HG02981 (cell line): Measurements from ENCODE around the gene KCNH1.

Experiments
- ATAC-seq: cut with Tn5 transposase; IDR thresholded peaks from one replicate; pipeline ENCODE4 v1.9.1; 2021; ENCODE audit warnings: mild to moderate bottlenecking, moderate library complexity; ENCODE audit not compliant: unreplicated experiment

The KCNH1 gene

DNA sequence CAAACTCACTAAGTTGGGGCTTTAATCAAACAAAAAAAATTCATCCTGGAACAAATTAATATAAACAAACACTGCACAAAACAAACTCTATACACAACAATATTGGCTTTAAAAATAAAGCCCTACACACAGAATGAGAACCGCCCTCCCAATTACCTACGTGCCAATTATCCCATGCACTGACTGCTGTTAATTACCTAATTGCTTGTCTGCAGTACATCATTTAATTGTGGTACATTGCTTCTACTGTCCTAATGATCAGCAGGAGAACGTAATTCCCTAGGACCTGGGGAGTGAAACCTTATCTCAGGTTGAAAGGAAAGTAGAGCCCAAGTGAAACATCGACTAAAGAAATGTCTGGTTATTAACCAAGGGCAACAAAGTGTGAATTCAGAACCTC is 364.5 kb downstream of the KCNH1 start:
- ATAC-seq = no peak

- no peak for ATAC-seq
These were observed 369.4 kb downstream of the KCNH1 start for GRCh38 chr1:210764536-210764935.

DNA sequence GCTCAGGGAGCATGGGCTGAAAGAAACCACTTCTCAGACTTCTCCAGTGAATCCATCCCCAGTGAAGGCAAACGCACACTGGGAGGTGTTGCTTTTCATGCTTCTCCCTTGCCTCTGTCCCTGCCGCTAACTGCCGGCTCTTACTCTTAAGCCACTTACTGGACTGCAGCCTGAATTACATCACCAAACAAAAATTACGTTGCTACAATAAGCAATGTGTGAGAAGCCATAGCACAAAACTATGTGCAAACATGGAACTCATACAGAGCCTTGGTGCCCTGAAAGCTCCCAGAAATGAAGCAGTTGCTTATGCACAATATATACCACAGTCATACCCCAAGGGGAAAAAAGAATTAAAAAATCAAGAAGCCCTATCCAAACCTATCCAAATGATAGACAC is 375.2 kb downstream of the KCNH1 start:
- ATAC-seq = no peak

- ATAC-seq = no peak
These were observed 375.7 kb downstream of the KCNH1 start for GRCh38 chr1:210758261-210758660.

DNA sequence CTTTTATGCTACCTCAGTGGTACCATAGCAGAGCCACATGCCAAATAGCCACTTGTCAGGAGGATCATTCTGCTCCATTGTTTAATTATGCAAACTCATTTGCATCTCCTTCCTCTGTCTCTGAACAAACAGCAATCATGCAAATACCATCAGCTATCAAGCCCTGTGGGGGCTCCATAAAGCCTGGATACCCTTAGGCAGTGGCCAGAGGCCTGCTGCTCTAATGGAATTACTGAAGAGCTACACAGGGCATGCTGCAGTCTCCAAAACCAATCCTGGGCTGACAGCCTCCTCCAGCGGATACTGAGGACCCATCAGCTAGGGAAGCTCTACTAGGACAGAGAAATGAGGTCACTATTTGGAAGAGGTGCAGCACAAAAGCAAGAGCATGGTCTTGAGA is 376.3 kb downstream of the KCNH1 start:
- ATAC-seq = no peak

DNA sequence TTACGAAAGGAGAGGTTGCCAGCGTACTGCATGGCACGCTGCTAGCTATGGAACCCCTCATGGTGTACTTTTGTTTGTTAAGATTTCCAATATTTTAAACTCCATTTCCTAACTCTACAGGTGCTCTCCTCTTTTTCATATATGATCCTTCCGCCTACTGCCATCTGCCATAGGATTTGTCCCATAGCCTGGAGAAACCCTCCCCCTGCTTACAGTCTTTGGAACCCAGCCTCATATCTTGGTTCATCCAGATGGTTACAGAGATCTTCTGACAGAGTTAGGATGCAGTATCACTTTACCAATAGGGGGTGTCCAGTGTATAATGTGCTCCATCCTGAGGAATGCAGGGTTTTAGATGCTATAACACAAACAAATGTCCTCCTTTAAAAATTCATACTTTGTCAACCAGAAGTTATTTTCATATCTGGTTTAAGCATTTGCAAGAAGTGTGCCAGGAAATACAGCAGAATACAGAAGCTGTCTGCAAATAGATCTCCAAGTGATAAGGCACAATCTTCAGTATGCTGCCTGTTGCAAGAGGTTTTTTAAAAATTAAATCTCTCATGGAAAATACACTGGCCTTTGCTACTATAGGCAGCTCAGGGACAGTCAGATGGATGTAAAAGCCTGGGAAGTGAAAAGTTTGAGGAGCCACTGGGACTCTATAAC is 377.8 kb downstream of the KCNH1 start:
- ATAC-seq = no peak

DNA sequence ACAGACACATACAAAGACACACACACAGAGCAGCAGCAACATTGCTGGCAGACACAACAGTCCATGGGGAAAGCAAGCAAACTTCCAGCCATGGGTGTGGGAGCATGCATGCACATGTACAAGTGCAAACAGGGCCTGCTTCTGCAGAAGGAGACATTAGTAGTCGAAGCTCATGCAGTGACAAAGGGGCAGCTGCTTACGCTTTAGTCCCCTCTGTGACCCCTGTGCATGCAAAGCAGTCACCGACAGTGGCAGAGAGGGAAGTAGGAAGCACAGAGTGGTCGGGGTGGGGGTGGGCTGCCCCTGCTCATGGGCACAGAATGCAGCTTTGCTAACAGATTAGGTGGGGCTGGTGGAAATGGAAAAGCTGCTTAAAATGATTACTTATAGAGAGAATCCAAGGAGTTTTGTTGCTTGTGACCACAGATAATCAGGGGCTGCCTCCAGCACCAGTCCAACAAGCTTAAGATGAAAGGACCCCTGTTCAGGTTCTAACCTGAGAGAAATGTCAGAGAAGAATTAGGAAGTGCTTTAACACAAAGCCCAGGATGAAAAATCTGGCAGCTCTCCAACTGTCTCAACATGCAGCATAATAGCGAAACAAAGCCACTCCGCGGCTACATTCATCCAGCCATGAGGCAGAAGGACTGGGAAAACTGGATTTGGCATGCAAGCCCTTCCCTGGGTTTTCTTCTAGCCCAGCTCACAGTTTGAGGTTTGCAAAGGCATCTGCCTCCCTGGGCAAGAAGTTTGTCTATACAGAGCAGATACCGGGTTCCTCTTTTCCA is 378.9 kb downstream of the KCNH1 start:
- no peak for ATAC-seq

DNA sequence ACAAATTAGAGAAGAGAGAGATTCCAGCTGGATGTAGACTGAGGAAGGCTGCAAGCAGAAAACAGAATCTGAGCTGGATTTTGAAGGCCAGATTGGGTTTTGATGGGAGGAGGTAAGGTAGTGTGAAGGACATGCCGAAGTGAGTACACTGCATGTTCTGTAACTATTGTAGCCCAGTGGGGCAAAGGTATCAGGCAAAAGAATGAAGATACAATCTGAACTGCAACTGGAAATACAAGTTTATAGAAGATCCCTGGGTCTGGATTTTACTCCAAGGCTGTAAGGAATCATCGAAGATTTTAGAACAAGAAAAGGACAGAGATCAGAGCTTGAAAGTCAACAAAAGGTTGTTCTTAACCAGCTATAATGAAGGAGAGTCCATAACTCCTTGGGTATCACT is 382.0 kb downstream of the KCNH1 start:
- no peak for ATAC-seq

GRCh38 chr1:210750468-210750867 is 383.5 kb downstream of the KCNH1 start:
- no peak for ATAC-seq

DNA sequence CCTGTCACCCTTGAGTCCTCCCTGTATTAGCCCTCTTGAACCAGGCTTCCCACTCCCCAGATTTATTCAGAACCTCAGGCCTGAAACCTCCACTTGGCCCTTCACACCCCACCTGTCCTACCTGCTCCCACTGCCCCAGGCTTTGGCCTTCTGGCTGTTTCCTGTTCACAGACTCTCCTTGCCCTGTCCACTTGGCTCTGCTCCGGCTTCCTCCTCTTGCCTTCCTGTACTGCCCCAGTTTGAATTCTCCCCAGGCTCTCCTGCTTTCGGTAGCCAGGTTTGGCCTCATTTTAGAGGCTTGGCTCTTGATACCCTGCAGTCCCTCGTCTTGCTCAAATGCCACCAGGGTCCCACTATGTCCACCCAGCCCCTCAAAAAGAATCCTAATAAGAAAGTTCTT is 385.2 kb downstream of the KCNH1 start:
- ATAC-seq = no peak

GRCh38 chr1:210747890-210748289 is 386.1 kb downstream of the KCNH1 start:
- no peak for ATAC-seq

- no peak for ATAC-seq
These were observed 386.8 kb downstream of the KCNH1 start for GRCh38 chr1:210747112-210747511.

GRCh38 chr1:210746024-210746731 is 387.8 kb downstream of the KCNH1 start:
- no peak for ATAC-seq

DNA sequence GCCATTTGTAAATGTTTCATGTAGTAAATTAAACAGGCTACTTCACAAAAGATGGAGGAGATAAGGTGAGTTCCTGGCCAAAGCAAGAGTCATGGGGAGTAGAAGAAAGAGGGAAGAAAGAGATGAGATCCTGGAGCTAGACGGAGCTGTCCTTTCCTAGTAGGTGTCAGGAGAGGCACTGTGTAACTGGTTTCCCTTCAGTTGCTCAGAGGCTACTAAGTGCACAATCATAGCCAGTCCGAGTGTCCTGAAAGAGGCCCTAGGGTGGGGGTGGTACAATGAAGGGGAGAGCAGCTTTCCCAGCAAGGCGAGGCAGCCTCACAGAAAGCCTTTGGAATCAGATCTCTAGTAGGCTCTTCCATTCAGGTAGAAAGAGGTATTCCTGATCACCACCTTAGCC is 390.9 kb downstream of the KCNH1 start:
- ATAC-seq = no peak

DNA sequence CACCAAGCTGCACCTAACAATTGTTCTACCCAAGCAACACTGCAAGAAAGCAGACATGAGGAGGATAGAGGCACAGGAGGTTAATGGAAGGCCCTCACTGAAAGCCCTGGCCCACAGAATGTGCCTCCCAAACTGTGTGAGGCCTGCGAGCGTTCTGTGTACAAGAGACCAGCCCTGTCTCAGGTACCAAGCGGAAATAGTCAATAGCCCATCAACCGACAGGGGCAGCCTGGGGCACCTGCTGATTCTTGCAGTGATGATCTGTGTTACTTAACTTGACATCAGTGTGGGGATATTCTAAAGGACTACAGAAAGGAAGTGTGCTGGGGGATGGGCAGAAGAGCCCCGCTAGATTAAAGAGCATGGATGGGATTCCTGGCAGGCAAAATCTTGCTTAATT is 392.4 kb downstream of the KCNH1 start:
- no peak for ATAC-seq

- no peak for ATAC-seq
These were observed 394.3 kb downstream of the KCNH1 start for GRCh38 chr1:210739627-210740026.

GRCh38 chr1:210738256-210738655 is 395.7 kb downstream of the KCNH1 start:
- ATAC-seq = no peak

DNA sequence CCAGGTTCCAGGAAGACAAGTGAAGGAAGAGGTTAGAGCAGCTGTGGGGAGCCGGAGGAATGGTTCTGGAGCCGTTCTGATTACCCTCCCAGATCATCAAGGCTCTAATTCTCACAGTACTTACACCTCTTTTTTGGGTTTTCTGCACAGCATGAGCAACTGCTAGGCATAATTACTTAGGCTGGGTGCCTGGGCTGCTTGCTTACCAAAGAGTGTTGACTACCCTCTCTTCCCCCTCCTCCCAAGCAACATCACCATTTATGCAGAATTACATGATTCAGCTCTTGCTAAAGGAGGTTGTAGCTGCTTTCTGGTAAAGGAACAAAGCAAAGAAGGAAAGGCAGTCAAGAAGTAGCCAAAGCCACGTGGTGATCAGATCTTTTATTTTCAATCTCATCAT is 397.2 kb downstream of the KCNH1 start:
- ATAC-seq = no peak

DNA sequence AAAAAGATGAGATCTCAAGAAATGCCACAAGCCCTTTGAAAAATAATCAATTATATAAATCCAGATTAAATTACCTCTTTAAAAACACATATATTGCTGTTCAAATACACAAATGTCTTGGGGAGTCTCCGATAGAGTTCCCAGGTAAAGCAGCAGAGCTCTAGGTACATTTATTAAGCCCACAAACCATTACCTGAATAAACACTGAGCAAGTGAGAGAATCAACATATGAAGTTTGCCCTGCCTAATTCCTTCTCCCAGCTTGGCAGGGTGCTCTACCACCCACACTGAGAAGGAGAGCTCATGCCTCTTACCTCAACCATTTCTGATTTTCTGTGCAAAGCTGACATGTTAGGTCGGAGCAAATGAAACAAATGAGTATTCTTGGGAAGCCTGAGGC is 402.4 kb downstream of the KCNH1 start:
- ATAC-seq = no peak

GRCh38 chr1:210731193-210731592 is 402.8 kb downstream of the KCNH1 start:
- no peak for ATAC-seq

GRCh38 chr1:210730023-210730422 is 403.9 kb downstream of the KCNH1 start:
- ATAC-seq = no peak
